B cell (primary cell): ENCODE results near the gene SUSD4. TPM values are rescaled to one million over a fixed set of nuclear protein-coding genes. Genes with fewer than 3 reads are reported as not detected.

Source experiments
- ATAC-seq: fragments of 200-7000 bp; cut with Tn5 transposase; one replicate; pipeline ENCODE4 v1.10.0; 2021; ENCODE audit warnings: low read depth, mild to moderate bottlenecking, moderate number of reproducible peaks, moderate library complexity
- CTCF ChIA-PET: fragments of 350-600 bp; sonication (Branson Sonifier 250); formaldehyde crosslinking; loops from one replicate; lab custom pipeline; 2021; ENCODE audit warnings: antibody characterized with exemption, inconsistent platforms; lab: Charles Lee
- POLR2A ChIA-PET: fragments of 350-600 bp; sonication (Branson Sonifier 250); formaldehyde crosslinking; loops from one replicate; lab custom pipeline; 2021; ENCODE audit warnings: antibody characterized with exemption; lab: Charles Lee
- DNase-seq: peaks from one replicate; pipeline ENCODE4 v3.0.0; 2013
- H2AFZ ChIP-seq: 2 replicates; pipeline ENCODE4 v1.6.1; 2012; ENCODE audit warnings: mild to moderate bottlenecking, low read depth, low read length; ENCODE audit not compliant: insufficient read depth, poor library complexity, severe bottlenecking
- H3K27ac ChIP-seq, 2 donors: 1 replicate in 1 of 2; 2 replicates in 1 of 2; pipeline ENCODE4 v1.5.1; 2012 to 2013; ENCODE audit warnings: low read length in 2 of 2, mild to moderate bottlenecking in 2 of 2, moderate library complexity in 1 of 2
- H3K27me3 ChIP-seq, 4 experiments: fragments of 200-600 bp in 1 of 4; sonication (generic) in 1 of 4; replicated peaks in 1 of 4; 1 replicate in 2 of 4; 2 replicates in 2 of 4; pipeline versions ENCODE4 v1.6.1 to v1.7.0; 2013 to 2016; ENCODE audit warnings: low read length in 3 of 4, mild to moderate bottlenecking in 2 of 4, mixed read lengths in 1 of 4, moderate library complexity in 1 of 4; ENCODE audit not compliant: insufficient read depth in 4 of 4, control insufficient read depth in 3 of 4; ENCODE audit errors: control extremely low read depth in 1 of 4
- H3K36me3 ChIP-seq, 2 experiments: replicated peaks in 1 of 2; 1 replicate in 1 of 2; 2 replicates in 1 of 2; pipeline versions ENCODE4 v1.6.1 to v1.7.1; 2013; ENCODE audit warnings: low read length in 1 of 2; ENCODE audit not compliant: insufficient read depth in 2 of 2, control insufficient read depth in 1 of 2; ENCODE audit errors: control extremely low read depth in 1 of 2, extremely low read depth in 1 of 2
- H3K4me1 ChIP-seq, 2 donors: fragments of 200-600 bp in 1 of 2; sonication (generic) in 1 of 2; 1 replicate in 1 of 2; 2 replicates in 1 of 2; pipeline versions ENCODE4 v1.5.1 to v1.6.1; 2013 to 2017; ENCODE audit warnings: low read length in 2 of 2; ENCODE audit not compliant: control insufficient read depth in 2 of 2, insufficient read depth in 2 of 2
- H3K4me2 ChIP-seq: replicated peaks from 2 replicates; pipeline ENCODE3; 2012; ENCODE audit warnings: mild to moderate bottlenecking, low read depth, low read length; ENCODE audit not compliant: poor library complexity, severe bottlenecking
- H3K4me3 ChIP-seq, 5 experiments: fragments of 200-600 bp in 1 of 5; sonication (generic) in 1 of 5; 1 replicate in 3 of 5; 2 replicates in 2 of 5; pipeline versions ENCODE4 v1.5.1 to v1.7.0; 2011 to 2016; ENCODE audit warnings: low read length in 4 of 5, mild to moderate bottlenecking in 4 of 5, low read depth in 2 of 5, control low read depth in 1 of 5, moderate library complexity in 1 of 5; ENCODE audit not compliant: insufficient read depth in 1 of 5; ENCODE audit errors: control extremely low read depth in 1 of 5, extremely low read depth in 1 of 5
- H3K79me2 ChIP-seq: fragments of 200-600 bp; sonication (generic); one replicate; pipeline ENCODE4 v1.6.0; 2016; ENCODE audit warnings: low read length; ENCODE audit not compliant: control insufficient read depth, insufficient read depth
- H3K9ac ChIP-seq: fragments of 200-600 bp; sonication (generic); 2 replicates; pipeline ENCODE4 v1.6.1; 2017; ENCODE audit warnings: mild to moderate bottlenecking, low read length, moderate library complexity
- H3K9me3 ChIP-seq, 3 donors: one replicate each; pipeline versions ENCODE4 v1.6.1 to v1.7.1; 2013; ENCODE audit warnings: low read length in 2 of 3; ENCODE audit not compliant: control insufficient read depth in 2 of 3, insufficient read depth in 1 of 3; ENCODE audit errors: control extremely low read depth in 1 of 3
- H4K20me1 ChIP-seq: 2 replicates; pipeline ENCODE4 v1.6.0; 2012; ENCODE audit warnings: mild to moderate bottlenecking, low read length; ENCODE audit not compliant: insufficient read depth, control insufficient read depth, poor library complexity, severe bottlenecking
- H3K27ac Mint-ChIP-seq: one replicate; pipeline ENCODE4 v1.8.0; 2021; ENCODE audit warnings: mixed read lengths
- H3K27me3 Mint-ChIP-seq: one replicate; pipeline ENCODE4 v1.8.0; 2021; ENCODE audit warnings: mixed read lengths
- H3K4me1 Mint-ChIP-seq: one replicate; pipeline ENCODE4 v1.8.0; 2021; ENCODE audit warnings: mixed read lengths
- H3K4me3 Mint-ChIP-seq: one replicate; pipeline ENCODE4 v1.8.0; 2021; ENCODE audit warnings: mixed read lengths
- H3K9me3 Mint-ChIP-seq: one replicate; pipeline ENCODE4 v1.8.0; 2022; ENCODE audit warnings: mixed read lengths; ENCODE audit not compliant: insufficient read depth
- EZH2 ChIP-seq: IDR thresholded peaks from 2 replicates; pipeline ENCODE4 v1.6.1; 2012; ENCODE audit warnings: borderline replicate concordance, low read depth, mild to moderate bottlenecking, moderate library complexity, low read length; ENCODE audit not compliant: insufficient read depth, poor library complexity, severe bottlenecking
- WGBS: methylation state at CpG from one replicate; pipeline ENCODE4 v1.1.5; 2013; ENCODE audit warnings: missing lambda C conversion rate; ENCODE audit not compliant: insufficient coverage; 5-methylcytosine and 5-hydroxymethylcytosine counted together
- intact Hi-C: fragments of 100-400 bp; cut with micrococcal nuclease; formaldehyde crosslinking; loops from one replicate; pipeline ENCODE4 v1.10.0; 2022
- polyA plus RNA-seq: library from polyadenylated mRNA; depleted of rRNA; stranded (reverse); fragments of >200 nt; gene quantifications from 2 replicates; pipeline ENCODE4 v1.2.3, GENCODE V29; 2012
- total RNA-seq, 2 donors: library from RNA; stranded (reverse); fragments of 120-200 nt in 1 of 2; gene quantifications; 1 replicate in 1 of 2; 2 replicates in 1 of 2; pipeline versions ENCODE4 v1.2.3 to v1.2.4, GENCODE V29; 2013 to 2022
- TF ChIP-seq, protein P1 (sequence below): fragments of 200-600 bp; IDR thresholded peaks from one replicate; pipeline ENCODE4 v1.8.0; 2022; ENCODE audit warnings: antibody characterized with exemption, mild to moderate bottlenecking

The SUSD4 gene
- total and polyA plus RNA-seq, 2 donors (not counting 1 experiment from before 2014, with no cell fraction given): 0.13 TPM; not detected in 1

DNA sequence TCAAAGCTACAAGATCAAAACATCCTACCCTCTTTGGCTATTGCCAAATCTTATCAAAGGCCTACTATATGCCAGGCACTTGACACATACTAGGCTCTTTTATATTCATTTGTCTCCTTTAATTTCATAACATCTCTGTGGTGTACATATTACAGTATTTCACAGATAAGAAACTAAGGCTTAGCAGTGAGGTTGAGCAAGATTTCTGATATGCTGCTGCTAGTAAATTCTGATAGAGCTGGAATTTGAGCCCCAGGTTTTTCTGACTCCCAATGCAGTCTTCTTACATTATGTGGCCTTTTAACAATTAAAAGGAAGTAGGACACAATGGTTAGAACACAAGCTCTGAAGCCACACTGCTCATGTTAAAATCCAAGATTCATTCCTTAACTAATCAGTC, 46.1 kb upstream of the SUSD4 start:
- no peaks in the 10 kb centered on the region for H3K79me2 ChIP-seq
- H3K4me2 ChIP-seq: no peak overlapping the region
- no peak overlapping the region for H3K9ac ChIP-seq
- Mint-ChIP-seq H3K9me3 (no peaks in the 10 kb centered on the region), H3K27me3 (peaks cover 28% of the 10 kb centered on the region), H3K4me1 (no peaks in the 10 kb centered on the region), H3K4me3 (no peak overlapping the region), H3K27ac (no peak overlapping the region)
- H4K20me1 ChIP-seq: no peaks in the 10 kb centered on the region
- DNase-seq (no peak), ATAC-seq (no peak)
- H2AFZ ChIP-seq: no peak overlapping the region
- no peak overlapping the region for H3K4me3 ChIP-seq
- no peaks in the 10 kb centered on the region for H3K36me3 ChIP-seq
- CTCF ChIA-PET: no interaction called here
- H3K4me1 ChIP-seq: no peaks in the 10 kb centered on the region
- H3K9me3 ChIP-seq: no peaks in the 10 kb centered on the region
- TF ChIP-seq EZH2: no peak
- POLR2A ChIA-PET: no interaction called here
- peaks cover 0 to 2% (median 0%) of the 10 kb centered on the region in 4 experiments for H3K27me3 ChIP-seq
- intact Hi-C loops: no loop called here
- H3K27ac ChIP-seq: no peak overlapping the region

DNA sequence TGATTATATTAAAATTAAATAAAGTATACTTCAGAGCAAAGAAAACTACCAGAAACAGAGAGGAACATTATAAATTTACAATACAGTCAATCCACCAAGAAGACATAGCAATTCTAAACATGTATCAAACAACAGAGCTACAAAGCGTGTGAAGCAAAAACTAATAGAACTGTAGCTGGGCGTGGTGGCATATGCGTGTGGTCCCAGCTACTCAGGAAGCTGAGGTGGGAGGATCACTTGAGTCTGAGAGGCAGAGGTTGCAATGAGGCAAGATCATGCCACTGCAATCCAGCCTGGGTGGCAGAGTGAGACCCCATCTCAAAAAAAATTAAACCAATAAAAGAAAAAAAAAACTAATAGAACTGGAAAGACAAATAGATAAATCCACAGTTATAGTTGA, 41.5 kb upstream of the SUSD4 start:
- Histone ChIP-seq H3K36me3 (no peaks in the 10 kb centered on the region), H4K20me1 (no peaks in the 10 kb centered on the region), H2AFZ (no peak overlapping the region), H3K9me3 (peaks cover 0 to 5% (median 0%) of the 10 kb centered on the region in 3 donors), H3K27ac (no peak overlapping the region), H3K9ac (no peak overlapping the region), H3K27me3 (peaks cover 0 to 10% (median 0%) of the 10 kb centered on the region in 4 experiments), H3K4me3 (no peak overlapping the region), H3K79me2 (no peaks in the 10 kb centered on the region), H3K4me1 (no peaks in the 10 kb centered on the region), H3K4me2 (no peak overlapping the region)
- peaks cover 3% of the 10 kb centered on the region for H3K9me3 Mint-ChIP-seq
- peaks cover 35% of the 10 kb centered on the region for H3K27me3 Mint-ChIP-seq
- no peaks in the 10 kb centered on the region for H3K4me1 Mint-ChIP-seq
- ChIA-PET POLR2A (no interaction called here), CTCF (no interaction called here)
- intact Hi-C loops: no loop called here
- no peak overlapping the region for H3K27ac Mint-ChIP-seq
- no peak for TF ChIP-seq EZH2
- TF ChIP-seq, protein P1, sequence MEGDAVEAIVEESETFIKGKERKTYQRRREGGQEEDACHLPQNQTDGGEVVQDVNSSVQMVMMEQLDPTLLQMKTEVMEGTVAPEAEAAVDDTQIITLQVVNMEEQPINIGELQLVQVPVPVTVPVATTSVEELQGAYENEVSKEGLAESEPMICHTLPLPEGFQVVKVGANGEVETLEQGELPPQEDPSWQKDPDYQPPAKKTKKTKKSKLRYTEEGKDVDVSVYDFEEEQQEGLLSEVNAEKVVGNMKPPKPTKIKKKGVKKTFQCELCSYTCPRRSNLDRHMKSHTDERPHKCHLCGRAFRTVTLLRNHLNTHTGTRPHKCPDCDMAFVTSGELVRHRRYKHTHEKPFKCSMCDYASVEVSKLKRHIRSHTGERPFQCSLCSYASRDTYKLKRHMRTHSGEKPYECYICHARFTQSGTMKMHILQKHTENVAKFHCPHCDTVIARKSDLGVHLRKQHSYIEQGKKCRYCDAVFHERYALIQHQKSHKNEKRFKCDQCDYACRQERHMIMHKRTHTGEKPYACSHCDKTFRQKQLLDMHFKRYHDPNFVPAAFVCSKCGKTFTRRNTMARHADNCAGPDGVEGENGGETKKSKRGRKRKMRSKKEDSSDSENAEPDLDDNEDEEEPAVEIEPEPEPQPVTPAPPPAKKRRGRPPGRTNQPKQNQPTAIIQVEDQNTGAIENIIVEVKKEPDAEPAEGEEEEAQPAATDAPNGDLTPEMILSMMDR: no peak
- H3K4me3 Mint-ChIP-seq: no peak overlapping the region
- ATAC-seq (no peak), DNase-seq (no peak)
- WGBS: 100% methylated on average over 1 of the region's 3 CpGs
